ENCODE data around the gene DPAGT1. TPM values are rescaled to one million over a fixed set of nuclear protein-coding genes. Genes with fewer than 3 reads are reported as not detected.

The DPAGT1 gene
- total RNA-seq, 1 experiment from 2014 or later: 63.5 TPM

DNA sequence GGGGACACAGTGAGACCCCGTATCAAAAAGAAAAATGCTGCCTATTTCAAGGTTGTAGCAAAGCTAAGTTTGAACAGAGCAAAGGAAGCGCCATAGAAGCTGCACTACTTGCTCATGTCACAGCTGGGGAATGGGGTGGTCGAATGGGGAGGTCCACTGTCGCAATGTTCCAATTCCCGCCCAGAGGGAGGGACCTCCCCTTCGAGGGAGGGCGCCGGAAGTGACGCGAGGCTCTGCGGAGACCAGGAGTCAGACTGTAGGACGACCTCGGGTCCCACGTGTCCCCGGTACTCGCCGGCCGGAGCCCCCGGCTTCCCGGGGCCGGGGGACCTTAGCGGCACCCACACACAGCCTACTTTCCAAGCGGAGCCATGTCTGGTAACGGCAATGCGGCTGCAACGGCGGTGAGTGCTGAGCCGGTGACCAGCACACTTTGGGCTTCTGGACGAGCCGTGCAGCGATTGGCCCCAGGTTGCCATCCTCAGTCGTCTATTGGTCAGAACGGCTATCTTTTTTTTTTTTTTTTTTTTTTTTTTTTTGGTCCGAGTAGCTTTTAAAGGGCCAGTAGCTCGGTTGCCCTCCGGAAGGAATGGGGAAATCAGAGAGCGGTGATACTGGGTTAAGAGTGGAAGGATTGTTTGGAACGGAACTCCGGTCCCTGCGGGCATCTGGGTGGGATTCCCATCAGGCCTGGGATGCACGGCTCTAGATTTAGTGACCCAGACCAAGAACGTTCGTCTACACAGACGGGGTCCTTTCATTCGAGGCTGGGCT lies 16.8 kb downstream of the DPAGT1 start, which contains the start of gene HMBS (continued):
- TF ChIP-seq, protein P1, sequence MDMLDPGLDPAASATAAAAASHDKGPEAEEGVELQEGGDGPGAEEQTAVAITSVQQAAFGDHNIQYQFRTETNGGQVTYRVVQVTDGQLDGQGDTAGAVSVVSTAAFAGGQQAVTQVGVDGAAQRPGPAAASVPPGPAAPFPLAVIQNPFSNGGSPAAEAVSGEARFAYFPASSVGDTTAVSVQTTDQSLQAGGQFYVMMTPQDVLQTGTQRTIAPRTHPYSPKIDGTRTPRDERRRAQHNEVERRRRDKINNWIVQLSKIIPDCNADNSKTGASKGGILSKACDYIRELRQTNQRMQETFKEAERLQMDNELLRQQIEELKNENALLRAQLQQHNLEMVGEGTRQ (CRISPR knock-in tag; IDR thresholded peaks at IDR 0.05): peak; percentile 75
- no peak for TF ChIP-seq GRHL2 (CRISPR knock-in tag; IDR thresholded peaks at IDR 0.05; ENCODE audit: insufficient replicate concordance, severe bottlenecking)
- TF ChIP-seq NFYB (CRISPR knock-in tag; conservative IDR thresholded peaks at IDR 0.05; ENCODE audit: low read depth): peak; percentile 55; the same call in 1 of the 2 replicates
- TF ChIP-seq, protein P2, sequence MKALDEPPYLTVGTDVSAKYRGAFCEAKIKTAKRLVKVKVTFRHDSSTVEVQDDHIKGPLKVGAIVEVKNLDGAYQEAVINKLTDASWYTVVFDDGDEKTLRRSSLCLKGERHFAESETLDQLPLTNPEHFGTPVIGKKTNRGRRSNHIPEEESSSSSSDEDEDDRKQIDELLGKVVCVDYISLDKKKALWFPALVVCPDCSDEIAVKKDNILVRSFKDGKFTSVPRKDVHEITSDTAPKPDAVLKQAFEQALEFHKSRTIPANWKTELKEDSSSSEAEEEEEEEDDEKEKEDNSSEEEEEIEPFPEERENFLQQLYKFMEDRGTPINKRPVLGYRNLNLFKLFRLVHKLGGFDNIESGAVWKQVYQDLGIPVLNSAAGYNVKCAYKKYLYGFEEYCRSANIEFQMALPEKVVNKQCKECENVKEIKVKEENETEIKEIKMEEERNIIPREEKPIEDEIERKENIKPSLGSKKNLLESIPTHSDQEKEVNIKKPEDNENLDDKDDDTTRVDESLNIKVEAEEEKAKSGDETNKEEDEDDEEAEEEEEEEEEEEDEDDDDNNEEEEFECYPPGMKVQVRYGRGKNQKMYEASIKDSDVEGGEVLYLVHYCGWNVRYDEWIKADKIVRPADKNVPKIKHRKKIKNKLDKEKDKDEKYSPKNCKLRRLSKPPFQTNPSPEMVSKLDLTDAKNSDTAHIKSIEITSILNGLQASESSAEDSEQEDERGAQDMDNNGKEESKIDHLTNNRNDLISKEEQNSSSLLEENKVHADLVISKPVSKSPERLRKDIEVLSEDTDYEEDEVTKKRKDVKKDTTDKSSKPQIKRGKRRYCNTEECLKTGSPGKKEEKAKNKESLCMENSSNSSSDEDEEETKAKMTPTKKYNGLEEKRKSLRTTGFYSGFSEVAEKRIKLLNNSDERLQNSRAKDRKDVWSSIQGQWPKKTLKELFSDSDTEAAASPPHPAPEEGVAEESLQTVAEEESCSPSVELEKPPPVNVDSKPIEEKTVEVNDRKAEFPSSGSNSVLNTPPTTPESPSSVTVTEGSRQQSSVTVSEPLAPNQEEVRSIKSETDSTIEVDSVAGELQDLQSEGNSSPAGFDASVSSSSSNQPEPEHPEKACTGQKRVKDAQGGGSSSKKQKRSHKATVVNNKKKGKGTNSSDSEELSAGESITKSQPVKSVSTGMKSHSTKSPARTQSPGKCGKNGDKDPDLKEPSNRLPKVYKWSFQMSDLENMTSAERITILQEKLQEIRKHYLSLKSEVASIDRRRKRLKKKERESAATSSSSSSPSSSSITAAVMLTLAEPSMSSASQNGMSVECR (CRISPR knock-in tag; IDR thresholded peaks at IDR 0.05; ENCODE audit: borderline replicate concordance): no peak
- TF ChIP-seq, protein P3, sequence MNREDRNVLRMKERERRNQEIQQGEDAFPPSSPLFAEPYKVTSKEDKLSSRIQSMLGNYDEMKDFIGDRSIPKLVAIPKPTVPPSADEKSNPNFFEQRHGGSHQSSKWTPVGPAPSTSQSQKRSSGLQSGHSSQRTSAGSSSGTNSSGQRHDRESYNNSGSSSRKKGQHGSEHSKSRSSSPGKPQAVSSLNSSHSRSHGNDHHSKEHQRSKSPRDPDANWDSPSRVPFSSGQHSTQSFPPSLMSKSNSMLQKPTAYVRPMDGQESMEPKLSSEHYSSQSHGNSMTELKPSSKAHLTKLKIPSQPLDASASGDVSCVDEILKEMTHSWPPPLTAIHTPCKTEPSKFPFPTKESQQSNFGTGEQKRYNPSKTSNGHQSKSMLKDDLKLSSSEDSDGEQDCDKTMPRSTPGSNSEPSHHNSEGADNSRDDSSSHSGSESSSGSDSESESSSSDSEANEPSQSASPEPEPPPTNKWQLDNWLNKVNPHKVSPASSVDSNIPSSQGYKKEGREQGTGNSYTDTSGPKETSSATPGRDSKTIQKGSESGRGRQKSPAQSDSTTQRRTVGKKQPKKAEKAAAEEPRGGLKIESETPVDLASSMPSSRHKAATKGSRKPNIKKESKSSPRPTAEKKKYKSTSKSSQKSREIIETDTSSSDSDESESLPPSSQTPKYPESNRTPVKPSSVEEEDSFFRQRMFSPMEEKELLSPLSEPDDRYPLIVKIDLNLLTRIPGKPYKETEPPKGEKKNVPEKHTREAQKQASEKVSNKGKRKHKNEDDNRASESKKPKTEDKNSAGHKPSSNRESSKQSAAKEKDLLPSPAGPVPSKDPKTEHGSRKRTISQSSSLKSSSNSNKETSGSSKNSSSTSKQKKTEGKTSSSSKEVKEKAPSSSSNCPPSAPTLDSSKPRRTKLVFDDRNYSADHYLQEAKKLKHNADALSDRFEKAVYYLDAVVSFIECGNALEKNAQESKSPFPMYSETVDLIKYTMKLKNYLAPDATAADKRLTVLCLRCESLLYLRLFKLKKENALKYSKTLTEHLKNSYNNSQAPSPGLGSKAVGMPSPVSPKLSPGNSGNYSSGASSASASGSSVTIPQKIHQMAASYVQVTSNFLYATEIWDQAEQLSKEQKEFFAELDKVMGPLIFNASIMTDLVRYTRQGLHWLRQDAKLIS (CRISPR knock-in tag; IDR thresholded peaks at IDR 0.05; ENCODE audit: borderline replicate concordance): no peak
- TF ChIP-seq CBFB (CRISPR knock-in tag; IDR thresholded peaks at IDR 0.05; ENCODE audit: low read depth): no peak
- no peak for TF ChIP-seq GTF2I (CRISPR knock-in tag; conservative IDR thresholded peaks at IDR 0.05)
- TF ChIP-seq, protein P4, sequence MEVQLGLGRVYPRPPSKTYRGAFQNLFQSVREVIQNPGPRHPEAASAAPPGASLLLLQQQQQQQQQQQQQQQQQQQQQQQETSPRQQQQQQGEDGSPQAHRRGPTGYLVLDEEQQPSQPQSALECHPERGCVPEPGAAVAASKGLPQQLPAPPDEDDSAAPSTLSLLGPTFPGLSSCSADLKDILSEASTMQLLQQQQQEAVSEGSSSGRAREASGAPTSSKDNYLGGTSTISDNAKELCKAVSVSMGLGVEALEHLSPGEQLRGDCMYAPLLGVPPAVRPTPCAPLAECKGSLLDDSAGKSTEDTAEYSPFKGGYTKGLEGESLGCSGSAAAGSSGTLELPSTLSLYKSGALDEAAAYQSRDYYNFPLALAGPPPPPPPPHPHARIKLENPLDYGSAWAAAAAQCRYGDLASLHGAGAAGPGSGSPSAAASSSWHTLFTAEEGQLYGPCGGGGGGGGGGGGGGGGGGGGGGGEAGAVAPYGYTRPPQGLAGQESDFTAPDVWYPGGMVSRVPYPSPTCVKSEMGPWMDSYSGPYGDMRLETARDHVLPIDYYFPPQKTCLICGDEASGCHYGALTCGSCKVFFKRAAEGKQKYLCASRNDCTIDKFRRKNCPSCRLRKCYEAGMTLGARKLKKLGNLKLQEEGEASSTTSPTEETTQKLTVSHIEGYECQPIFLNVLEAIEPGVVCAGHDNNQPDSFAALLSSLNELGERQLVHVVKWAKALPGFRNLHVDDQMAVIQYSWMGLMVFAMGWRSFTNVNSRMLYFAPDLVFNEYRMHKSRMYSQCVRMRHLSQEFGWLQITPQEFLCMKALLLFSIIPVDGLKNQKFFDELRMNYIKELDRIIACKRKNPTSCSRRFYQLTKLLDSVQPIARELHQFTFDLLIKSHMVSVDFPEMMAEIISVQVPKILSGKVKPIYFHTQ (CRISPR knock-in tag; IDR thresholded peaks at IDR 0.05): no peak
- no peak for TF ChIP-seq ZNF138 (CRISPR knock-in tag; conservative IDR thresholded peaks at IDR 0.05)
- TF ChIP-seq, protein P5, sequence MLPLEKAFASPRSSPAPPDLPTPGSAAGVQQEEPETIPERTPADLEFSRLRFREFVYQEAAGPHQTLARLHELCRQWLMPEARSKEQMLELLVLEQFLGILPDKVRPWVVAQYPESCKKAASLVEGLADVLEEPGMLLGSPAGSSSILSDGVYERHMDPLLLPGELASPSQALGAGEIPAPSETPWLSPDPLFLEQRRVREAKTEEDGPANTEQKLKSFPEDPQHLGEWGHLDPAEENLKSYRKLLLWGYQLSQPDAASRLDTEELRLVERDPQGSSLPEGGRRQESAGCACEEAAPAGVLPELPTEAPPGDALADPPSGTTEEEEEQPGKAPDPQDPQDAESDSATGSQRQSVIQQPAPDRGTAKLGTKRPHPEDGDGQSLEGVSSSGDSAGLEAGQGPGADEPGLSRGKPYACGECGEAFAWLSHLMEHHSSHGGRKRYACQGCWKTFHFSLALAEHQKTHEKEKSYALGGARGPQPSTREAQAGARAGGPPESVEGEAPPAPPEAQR (CRISPR knock-in tag; IDR thresholded peaks at IDR 0.05): no peak
- TF ChIP-seq ETV6 (CRISPR knock-in tag; IDR thresholded peaks at IDR 0.05): peak; percentile 83
- TF ChIP-seq, protein P6, sequence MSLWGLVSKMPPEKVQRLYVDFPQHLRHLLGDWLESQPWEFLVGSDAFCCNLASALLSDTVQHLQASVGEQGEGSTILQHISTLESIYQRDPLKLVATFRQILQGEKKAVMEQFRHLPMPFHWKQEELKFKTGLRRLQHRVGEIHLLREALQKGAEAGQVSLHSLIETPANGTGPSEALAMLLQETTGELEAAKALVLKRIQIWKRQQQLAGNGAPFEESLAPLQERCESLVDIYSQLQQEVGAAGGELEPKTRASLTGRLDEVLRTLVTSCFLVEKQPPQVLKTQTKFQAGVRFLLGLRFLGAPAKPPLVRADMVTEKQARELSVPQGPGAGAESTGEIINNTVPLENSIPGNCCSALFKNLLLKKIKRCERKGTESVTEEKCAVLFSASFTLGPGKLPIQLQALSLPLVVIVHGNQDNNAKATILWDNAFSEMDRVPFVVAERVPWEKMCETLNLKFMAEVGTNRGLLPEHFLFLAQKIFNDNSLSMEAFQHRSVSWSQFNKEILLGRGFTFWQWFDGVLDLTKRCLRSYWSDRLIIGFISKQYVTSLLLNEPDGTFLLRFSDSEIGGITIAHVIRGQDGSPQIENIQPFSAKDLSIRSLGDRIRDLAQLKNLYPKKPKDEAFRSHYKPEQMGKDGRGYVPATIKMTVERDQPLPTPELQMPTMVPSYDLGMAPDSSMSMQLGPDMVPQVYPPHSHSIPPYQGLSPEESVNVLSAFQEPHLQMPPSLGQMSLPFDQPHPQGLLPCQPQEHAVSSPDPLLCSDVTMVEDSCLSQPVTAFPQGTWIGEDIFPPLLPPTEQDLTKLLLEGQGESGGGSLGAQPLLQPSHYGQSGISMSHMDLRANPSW (CRISPR knock-in tag; conservative IDR thresholded peaks at IDR 0.05; ENCODE audit: low read depth): no peak
- TF ChIP-seq, protein P7, sequence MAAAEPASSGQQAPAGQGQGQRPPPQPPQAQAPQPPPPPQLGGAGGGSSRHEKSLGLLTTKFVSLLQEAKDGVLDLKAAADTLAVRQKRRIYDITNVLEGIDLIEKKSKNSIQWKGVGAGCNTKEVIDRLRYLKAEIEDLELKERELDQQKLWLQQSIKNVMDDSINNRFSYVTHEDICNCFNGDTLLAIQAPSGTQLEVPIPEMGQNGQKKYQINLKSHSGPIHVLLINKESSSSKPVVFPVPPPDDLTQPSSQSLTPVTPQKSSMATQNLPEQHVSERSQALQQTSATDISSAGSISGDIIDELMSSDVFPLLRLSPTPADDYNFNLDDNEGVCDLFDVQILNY (CRISPR knock-in tag; IDR thresholded peaks at IDR 0.05): peak; percentile 63; the same call in 1 of the 2 replicates
- TF ChIP-seq, protein P8, sequence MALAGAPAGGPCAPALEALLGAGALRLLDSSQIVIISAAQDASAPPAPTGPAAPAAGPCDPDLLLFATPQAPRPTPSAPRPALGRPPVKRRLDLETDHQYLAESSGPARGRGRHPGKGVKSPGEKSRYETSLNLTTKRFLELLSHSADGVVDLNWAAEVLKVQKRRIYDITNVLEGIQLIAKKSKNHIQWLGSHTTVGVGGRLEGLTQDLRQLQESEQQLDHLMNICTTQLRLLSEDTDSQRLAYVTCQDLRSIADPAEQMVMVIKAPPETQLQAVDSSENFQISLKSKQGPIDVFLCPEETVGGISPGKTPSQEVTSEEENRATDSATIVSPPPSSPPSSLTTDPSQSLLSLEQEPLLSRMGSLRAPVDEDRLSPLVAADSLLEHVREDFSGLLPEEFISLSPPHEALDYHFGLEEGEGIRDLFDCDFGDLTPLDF (CRISPR knock-in tag; IDR thresholded peaks at IDR 0.05): no peak
- TF ChIP-seq ATF1 (CRISPR knock-in tag; IDR thresholded peaks at IDR 0.05): 0 out of 2 replicates have a peak, but pooled peaks have one; percentile 52
- no peak; the same call in 1 of the 2 replicates for TF ChIP-seq TCF7 (CRISPR knock-in tag; IDR thresholded peaks at IDR 0.05; ENCODE audit: low read depth)
- no peak for TF ChIP-seq ZNF121 (CRISPR knock-in tag; IDR thresholded peaks at IDR 0.05)
- TF ChIP-seq, protein P9, sequence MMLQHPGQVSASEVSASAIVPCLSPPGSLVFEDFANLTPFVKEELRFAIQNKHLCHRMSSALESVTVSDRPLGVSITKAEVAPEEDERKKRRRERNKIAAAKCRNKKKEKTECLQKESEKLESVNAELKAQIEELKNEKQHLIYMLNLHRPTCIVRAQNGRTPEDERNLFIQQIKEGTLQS (CRISPR knock-in tag; conservative IDR thresholded peaks at IDR 0.05): no peak

Data from WTC11 (cell line).